HepG2 (cell line): ENCODE measurements around the gene MYH10. TPM values are rescaled to one million over a fixed set of nuclear protein-coding genes. Genes with fewer than 3 reads are reported as not detected.
A peak's percentile ranks its signal among the peaks of the same experiment; 100 is the strongest.

Source experiments
- ATF7-NPFF ChIP-seq: sonication (generic); formaldehyde crosslinking; IDR thresholded peaks from 2 replicates; pipeline ENCODE4 v1.8.1; 2023; ENCODE audit warnings: mild to moderate bottlenecking, low read depth, missing genetic modification reagents, moderate library complexity
- CEBPG ChIP-seq: IDR thresholded peaks from 2 replicates; pipeline ENCODE4 v1.6.1; 2016
- FOXA1 ChIP-seq, 2 experiments: fragments of 450-650 bp in 1 of 2; sonication (generic) in 1 of 2; formaldehyde crosslinking in 1 of 2; IDR thresholded peaks; 2 replicates each; pipeline versions ENCODE4 v1.4.0 to v1.6.1; 2016 to 2020; ENCODE audit warnings: missing genetic modification reagents in 1 of 2
- FOXP1 ChIP-seq, 2 experiments: fragments of 450-650 bp in 1 of 2; IDR thresholded peaks; 2 replicates each; pipeline ENCODE4 v1.6.1; 2017 to 2018; ENCODE audit warnings: antibody characterized with exemption in 1 of 2
- GFI1 ChIP-seq: sonication (generic); formaldehyde crosslinking; IDR thresholded peaks from 2 replicates; pipeline ENCODE4 v1.5.0; 2020; ENCODE audit warnings: missing genetic modification reagents, mild to moderate bottlenecking, borderline replicate concordance
- JDP2 ChIP-seq: sonication (generic); formaldehyde crosslinking; IDR thresholded peaks from 2 replicates; pipeline ENCODE4 v1.8.1; 2022; ENCODE audit warnings: missing genetic modification reagents, borderline replicate concordance
- MBNL3 ChIP-seq: fragments of 250-450 bp; sonication (Bioruptor Pico); conservative IDR thresholded peaks from 2 replicates; pipeline ENCODE4 v1.8.0; 2022; ENCODE audit warnings: mild to moderate bottlenecking, inconsistent platforms
- MTA3 ChIP-seq: sonication (generic); formaldehyde crosslinking; IDR thresholded peaks from 2 replicates; pipeline ENCODE4 v1.4.0; 2020; ENCODE audit warnings: missing genetic modification reagents
- PATZ1 ChIP-seq: sonication (generic); formaldehyde crosslinking; IDR thresholded peaks from 2 replicates; pipeline ENCODE4 v1.4.0; 2020; ENCODE audit warnings: missing genetic modification reagents
- PHF20 ChIP-seq: sonication (generic); formaldehyde crosslinking; IDR thresholded peaks from 2 replicates; pipeline ENCODE4 v1.5.0; 2020; ENCODE audit warnings: mild to moderate bottlenecking, missing genetic modification reagents
- POLR2AphosphoS2 ChIP-seq: IDR thresholded peaks from 2 replicates; pipeline ENCODE4 v1.6.1; 2011; ENCODE audit warnings: low read depth, low read length, improper control_type of control experiment
- POLR2AphosphoS5 ChIP-seq: IDR thresholded peaks from 2 replicates; pipeline ENCODE4 v1.6.1; 2012; ENCODE audit warnings: low read depth, low read length
- POLR2G ChIP-seq: fragments of 200-400 bp; formaldehyde crosslinking; IDR thresholded peaks from 2 replicates; pipeline ENCODE4 v1.6.1; 2018; ENCODE audit warnings: mild to moderate bottlenecking, low read depth, low read length, moderate library complexity
- PPARG ChIP-seq: conservative IDR thresholded peaks from 2 replicates; pipeline ENCODE4 v1.6.1; 2016; ENCODE audit warnings: missing biosample characterization, missing genetic modification reagents
- TIGD3 ChIP-seq: sonication (generic); formaldehyde crosslinking; IDR thresholded peaks from 2 replicates; pipeline ENCODE4 v1.5.1; 2020; ENCODE audit warnings: mild to moderate bottlenecking, missing genetic modification reagents, borderline replicate concordance
- ZFYVE20 ChIP-seq: sonication (generic); formaldehyde crosslinking; IDR thresholded peaks from 2 replicates; pipeline ENCODE4 v1.8.0; 2023; ENCODE audit warnings: low read depth, mild to moderate bottlenecking, moderate library complexity, missing genetic modification reagents, borderline replicate concordance
- ZNF124 ChIP-seq: sonication (generic); formaldehyde crosslinking; IDR thresholded peaks from 2 replicates; pipeline ENCODE4 v1.4.0; 2020; ENCODE audit warnings: missing genetic modification reagents
- ZNF512 ChIP-seq: sonication (generic); formaldehyde crosslinking; IDR thresholded peaks from 2 replicates; pipeline ENCODE4 v1.4.0; 2020; ENCODE audit warnings: mild to moderate bottlenecking, missing genetic modification reagents
- ZNF841 ChIP-seq: sonication (generic); formaldehyde crosslinking; IDR thresholded peaks from 2 replicates; pipeline ENCODE4 v1.8.1; 2023; ENCODE audit warnings: missing genetic modification reagents, borderline replicate concordance
- ZSCAN21 ChIP-seq: sonication (generic); formaldehyde crosslinking; IDR thresholded peaks from 2 replicates; pipeline ENCODE4 v1.8.0; 2022; ENCODE audit warnings: mild to moderate bottlenecking, missing genetic modification reagents, moderate library complexity, borderline replicate concordance
- ZSCAN22 ChIP-seq: sonication (generic); formaldehyde crosslinking; IDR thresholded peaks from 2 replicates; pipeline ENCODE4 v1.4.0; 2020; ENCODE audit warnings: mild to moderate bottlenecking, missing genetic modification reagents
- polyA plus RNA-seq, 8 experiments: library from polyadenylated mRNA; depleted of rRNA in 3 of 8; stranded (reverse) in 7 of 8; unstranded in 1 of 8; fragments of >200 nt; fragmentation: Illumina TruSeq in 4 of 8; extraction: Trizol in 4 of 8; gene quantifications; 2 replicates each; pipeline versions ENCODE4 v1.2.1 to v1.2.3, GENCODE V29; 2011 to 2016; ENCODE audit warnings: low read depth in 4 of 8, missing spikeins in 1 of 8, mixed read lengths in 1 of 8; ENCODE audit not compliant: insufficient read depth in 1 of 8
- total RNA-seq, 5 experiments: library from RNA; depleted of rRNA; stranded (reverse); fragments of >200 nt; fragmentation: Illumina TruSeq; extraction: Trizol; gene quantifications; 2 replicates each; pipeline ENCODE4 v1.2.3, GENCODE V29; 2016; ENCODE audit warnings: low read depth in 1 of 5
- TF ChIP-seq, protein P1 (sequence below): sonication (generic); formaldehyde crosslinking; IDR thresholded peaks from 2 replicates; pipeline ENCODE4 v1.5.0; 2020; ENCODE audit warnings: missing genetic modification reagents, mild to moderate bottlenecking, borderline replicate concordance
- TF ChIP-seq, protein P2 (sequence below): sonication (generic); formaldehyde crosslinking; IDR thresholded peaks from 2 replicates; pipeline ENCODE4 v1.8.0; 2022; ENCODE audit warnings: missing genetic modification reagents, low read depth, mild to moderate bottlenecking, borderline replicate concordance

The MYH10 gene
- total and polyA plus RNA-seq, 2 of the 13 experiments (the other 11 are each of a cell fraction or from before 2014, with no cell fraction given), result 43.4 to 68.6 TPM

- TF ChIP-seq ZNF512 (CRISPR knock-in tag) (no peak), ZSCAN21 (no peak), ATF7-NPFF (CRISPR knock-in tag) (no peak), CEBPG (CRISPR knock-in tag) (no peak), ZSCAN22 (CRISPR knock-in tag) (no peak), PATZ1 (CRISPR knock-in tag) (no peak), ZNF841 (no peak), FOXA1 (IDR thresholded peaks at IDR 0.05) (no peak), FOXA1 (CRISPR knock-in tag; IDR thresholded peaks at IDR 0.05) (no peak), JDP2 (CRISPR knock-in tag) (no peak), PHF20 (0 out of 2 replicates have a peak, but pooled peaks have one; percentile 17), POLR2G (peak; percentile 55; the same call in 1 of the 2 replicates), ZFYVE20 (no peak), POLR2AphosphoS5 (no peak), GFI1 (CRISPR knock-in tag) (peak; percentile 60; the same call in 1 of the 2 replicates), TIGD3 (no peak), POLR2AphosphoS2 (no peak), FOXP1 (IDR thresholded peaks at IDR 0.05) (no peak), FOXP1 (CRISPR knock-in tag; IDR thresholded peaks at IDR 0.05) (no peak), MTA3 (no peak), PPARG (CRISPR knock-in tag) (no peak), MBNL3 (CRISPR knock-in tag) (no peak), ZNF124 (CRISPR knock-in tag) (no peak)
- TF ChIP-seq, protein P1, sequence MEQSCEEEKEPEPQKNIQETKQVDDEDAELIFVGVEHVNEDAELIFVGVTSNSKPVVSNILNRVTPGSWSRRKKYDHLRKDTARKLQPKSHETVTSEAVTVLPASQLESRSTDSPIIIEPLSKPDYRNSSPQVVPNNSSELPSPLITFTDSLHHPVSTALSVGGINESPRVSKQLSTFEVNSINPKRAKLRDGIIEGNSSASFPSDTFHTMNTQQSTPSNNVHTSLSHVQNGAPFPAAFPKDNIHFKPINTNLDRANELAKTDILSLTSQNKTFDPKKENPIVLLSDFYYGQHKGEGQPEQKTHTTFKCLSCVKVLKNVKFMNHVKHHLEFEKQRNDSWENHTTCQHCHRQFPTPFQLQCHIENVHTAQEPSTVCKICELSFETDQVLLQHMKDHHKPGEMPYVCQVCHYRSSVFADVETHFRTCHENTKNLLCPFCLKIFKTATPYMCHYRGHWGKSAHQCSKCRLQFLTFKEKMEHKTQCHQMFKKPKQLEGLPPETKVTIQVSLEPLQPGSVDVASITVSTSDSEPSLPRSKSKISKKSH, result no peak
- TF ChIP-seq, protein P2, sequence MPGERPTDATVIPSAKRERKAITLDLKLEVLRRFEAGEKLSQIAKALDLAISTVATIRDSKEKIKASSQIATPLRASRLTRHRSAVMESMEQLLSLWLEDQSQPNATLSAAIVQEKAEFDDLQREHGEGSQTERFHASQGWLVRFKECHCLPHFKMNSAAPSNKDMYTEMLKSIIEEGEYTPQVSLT (CRISPR knock-in tag), result no peak
Measured at GRCh38 chr17:8477715-8478441, 152.6 kb downstream of the MYH10 start (continued).
